GM18520 (cell line): ENCODE results near the gene SCNN1B.
"Not testable (repeated sequence)": the region's sequence is repeated elsewhere in the genome, so short reads cannot be mapped to it uniquely, and the experiment has no call there.

Source experiments
- ATAC-seq: cut with Tn5 transposase; IDR thresholded peaks from one replicate; pipeline ENCODE4 v1.9.1; 2021; ENCODE audit not compliant: unreplicated experiment

Gene SCNN1B

GRCh38 chr16:23378921-23379320 lies 76.8 kb downstream of the SCNN1B start:
- no peak for ATAC-seq

GRCh38 chr16:23379707-23380106 lies 77.6 kb downstream of the SCNN1B start:
- ATAC-seq: no peak

- ATAC-seq: no peak
Measured at GRCh38 chr16:23380501-23380951, 78.4 kb downstream of the SCNN1B start.

- ATAC-seq: not testable (repeated sequence)
Measured at GRCh38 chr16:23381702-23382101, 79.6 kb downstream of the SCNN1B start.

GRCh38 chr16:23382279-23382678 lies 80.2 kb downstream of the SCNN1B start:
- ATAC-seq: no peak

GRCh38 chr16:23383881-23384280 lies 81.8 kb downstream of the SCNN1B start:
- no peak for ATAC-seq

- ATAC-seq: no peak
Measured at GRCh38 chr16:23384878-23385277, 82.8 kb downstream of the SCNN1B start.

- no peak for ATAC-seq
Measured at GRCh38 chr16:23385441-23385840, 83.3 kb downstream of the SCNN1B start.

- no peak for ATAC-seq
Measured at GRCh38 chr16:23387666-23388065, 85.6 kb downstream of the SCNN1B start.

GRCh38 chr16:23388786-23389185 lies 86.7 kb downstream of the SCNN1B start:
- ATAC-seq: no peak

GRCh38 chr16:23389201-23389600 lies 87.1 kb downstream of the SCNN1B start:
- no peak for ATAC-seq

GRCh38 chr16:23389936-23390335 lies 87.8 kb downstream of the SCNN1B start:
- not testable (repeated sequence) for ATAC-seq

- ATAC-seq: no peak
Measured at GRCh38 chr16:23391381-23392222, 89.5 kb downstream of the SCNN1B start.

- ATAC-seq: no peak
Measured at GRCh38 chr16:23392223-23392600, 90.1 kb downstream of the SCNN1B start.

- ATAC-seq: no peak
Measured at GRCh38 chr16:23394141-23394831, 92.2 kb downstream of the SCNN1B start.

GRCh38 chr16:23395732-23396131 lies 93.6 kb downstream of the SCNN1B start:
- no peak for ATAC-seq

GRCh38 chr16:23397464-23397863 lies 95.4 kb downstream of the SCNN1B start:
- ATAC-seq: no peak

GRCh38 chr16:23398987-23399805 lies 97.1 kb downstream of the SCNN1B start:
- no peak for ATAC-seq

- ATAC-seq: not testable (repeated sequence)
Measured at GRCh38 chr16:23400447-23400846, 98.3 kb downstream of the SCNN1B start.

GRCh38 chr16:23401139-23401538 lies 99.0 kb downstream of the SCNN1B start:
- no peak for ATAC-seq

GRCh38 chr16:23402100-23402499 lies 100.0 kb downstream of the SCNN1B start:
- no peak for ATAC-seq
